Activated CD8-positive, alpha-beta memory T cell treated with anti-CD3 and anti-CD28 coated beads for 1 hour (primary cell): Measurements from ENCODE around the gene PHKB.
"Not testable (repeated sequence)": the region's sequence is repeated elsewhere in the genome, so short reads cannot be mapped to it uniquely, and the experiment has no call there.

ENCODE experiments used
- DNase-seq, 2 donors: peaks; one replicate each; pipeline ENCODE4 v3.0.0-alpha.2; 2020; ENCODE audit warnings: low read depth in 1 of 2; ENCODE audit errors: extremely low read depth in 1 of 2

The PHKB gene

GRCh38 chr16:47469227-47469626, 8.1 kb downstream of the PHKB start:
- DNase-seq: no peak

- no peak for DNase-seq
These were observed 9.1 kb downstream of the PHKB start for GRCh38 chr16:47470211-47470610.

- DNase-seq: no peak
These were observed 9.7 kb downstream of the PHKB start for GRCh38 chr16:47470810-47471209.

- not testable (repeated sequence) for DNase-seq
These were observed 11.9 kb downstream of the PHKB start for GRCh38 chr16:47473004-47473403.

- DNase-seq: no peak
These were observed 12.7 kb downstream of the PHKB start for GRCh38 chr16:47473792-47474191.

GRCh38 chr16:47475786-47476185, 14.7 kb downstream of the PHKB start:
- no peak for DNase-seq

GRCh38 chr16:47476654-47477345, 15.7 kb downstream of the PHKB start:
- DNase-seq: no peak

GRCh38 chr16:47477679-47478078, 16.5 kb downstream of the PHKB start:
- DNase-seq: no peak

GRCh38 chr16:47480410-47480809, 19.3 kb downstream of the PHKB start:
- no peak for DNase-seq

- DNase-seq: no peak
These were observed 20.7 kb downstream of the PHKB start for GRCh38 chr16:47481698-47482374.

GRCh38 chr16:47483616-47484015, 22.5 kb downstream of the PHKB start:
- no peak for DNase-seq

- DNase-seq: no peak
These were observed 25.7 kb downstream of the PHKB start for GRCh38 chr16:47486856-47487255.

GRCh38 chr16:47488051-47488450, 26.9 kb downstream of the PHKB start:
- no peak for DNase-seq

- no peak for DNase-seq
These were observed 29.3 kb downstream of the PHKB start for GRCh38 chr16:47490471-47490870.

GRCh38 chr16:47492036-47492427, 30.9 kb downstream of the PHKB start:
- DNase-seq: no peak

- no peak for DNase-seq
These were observed 31.6 kb downstream of the PHKB start for GRCh38 chr16:47492428-47493377.

- DNase-seq: no peak
These were observed 32.5 kb downstream of the PHKB start for GRCh38 chr16:47493381-47494337.

- no peak for DNase-seq
These were observed 38.1 kb downstream of the PHKB start for GRCh38 chr16:47499080-47499699.

GRCh38 chr16:47499700-47500264, 38.7 kb downstream of the PHKB start:
- DNase-seq: no peak

GRCh38 chr16:47503936-47504335, 42.8 kb downstream of the PHKB start:
- DNase-seq: no peak
